Measurements from ENCODE around the gene FOXL3.

Gene FOXL3

GRCh38 chr7:274266-274665 lies 15.7 kb upstream of the FOXL3 start:
- no peaks in the 10 kb centered on the region for H3K9me3 ChIP-seq (ENCODE audit: insufficient read depth, low read length)
- H3K36me3 ChIP-seq (replicated peaks; ENCODE audit: low read depth, low read length), result no peaks in the 10 kb centered on the region
- TF ChIP-seq CTCF (IDR thresholded peaks at IDR 0.05; ENCODE audit: low read depth, low read length) (no peak), EZH2phosphoT487 (IDR thresholded peaks at IDR 0.05; ENCODE audit: low read depth) (no peak)
- no peak overlapping the region for H3K4me3 ChIP-seq (ENCODE audit: low read length)
- H3K27ac ChIP-seq (ENCODE audit: low read length), result no peak overlapping the region
- H3K27me3 ChIP-seq (ENCODE audit: low read depth, low read length), result no peaks in the 10 kb centered on the region
- no peak overlapping the region for H2AFZ ChIP-seq (ENCODE audit: low read depth, low read length)
- no peaks in the 10 kb centered on the region for H4K20me1 ChIP-seq (ENCODE audit: insufficient read depth, low read length)
- no peaks in the 10 kb centered on the region for H3K79me2 ChIP-seq (ENCODE audit: low read length)
- H3K9ac ChIP-seq (ENCODE audit: low read length), result no peak overlapping the region
- no peak overlapping the region for H3K4me2 ChIP-seq (ENCODE audit: low read length)
- no peaks in the 10 kb centered on the region for H3K4me1 ChIP-seq (ENCODE audit: low read length)

- Histone ChIP-seq H3K4me2 (ENCODE audit: low read length) (no peak overlapping the region), H2AFZ (ENCODE audit: low read depth, low read length) (no peak overlapping the region)
Measured at GRCh38 chr7:276230-276835, 13.6 kb upstream of the FOXL3 start.

GRCh38 chr7:277228-277627 lies 12.7 kb upstream of the FOXL3 start:
- Histone ChIP-seq H3K9me3 (ENCODE audit: insufficient read depth, low read length) (no peaks in the 10 kb centered on the region), H3K4me3 (ENCODE audit: low read length) (no peak overlapping the region), H3K36me3 (replicated peaks; ENCODE audit: low read depth, low read length) (no peaks in the 10 kb centered on the region), H3K4me2 (ENCODE audit: low read length) (no peak overlapping the region), H3K4me1 (ENCODE audit: low read length) (no peaks in the 10 kb centered on the region), H3K9ac (ENCODE audit: low read length) (no peak overlapping the region), H3K27me3 (ENCODE audit: low read depth, low read length) (no peaks in the 10 kb centered on the region), H4K20me1 (ENCODE audit: insufficient read depth, low read length) (no peaks in the 10 kb centered on the region), H3K27ac (ENCODE audit: low read length) (no peak overlapping the region), H2AFZ (ENCODE audit: low read depth, low read length) (no peak overlapping the region), H3K79me2 (ENCODE audit: low read length) (no peaks in the 10 kb centered on the region)
- no peak for TF ChIP-seq CTCF (IDR thresholded peaks at IDR 0.05; ENCODE audit: low read depth, low read length)
- no peak for TF ChIP-seq EZH2phosphoT487 (IDR thresholded peaks at IDR 0.05; ENCODE audit: low read depth)

More at GRCh38 chr7:276230-276835, 13.6 kb upstream of the FOXL3 start:
- TF ChIP-seq EZH2phosphoT487 (IDR thresholded peaks at IDR 0.05; ENCODE audit: low read depth) (no peak), CTCF (IDR thresholded peaks at IDR 0.05; ENCODE audit: low read depth, low read length) (no peak)
- Histone ChIP-seq H3K36me3 (replicated peaks; ENCODE audit: low read depth, low read length) (no peaks in the 10 kb centered on the region), H3K27ac (ENCODE audit: low read length) (no peak overlapping the region), H3K4me1 (ENCODE audit: low read length) (no peaks in the 10 kb centered on the region), H3K9ac (ENCODE audit: low read length) (no peak overlapping the region), H3K27me3 (ENCODE audit: low read depth, low read length) (no peaks in the 10 kb centered on the region), H3K79me2 (ENCODE audit: low read length) (no peaks in the 10 kb centered on the region), H3K9me3 (ENCODE audit: insufficient read depth, low read length) (no peaks in the 10 kb centered on the region), H4K20me1 (ENCODE audit: insufficient read depth, low read length) (no peaks in the 10 kb centered on the region), H3K4me3 (ENCODE audit: low read length) (no peak overlapping the region)

GRCh38 chr7:278081-278480 lies 11.9 kb upstream of the FOXL3 start:
- H3K4me3 ChIP-seq (ENCODE audit: low read length), result no peak overlapping the region
- H3K27ac ChIP-seq (ENCODE audit: low read length), result no peak overlapping the region
- no peak overlapping the region for H2AFZ ChIP-seq (ENCODE audit: low read depth, low read length)
- no peaks in the 10 kb centered on the region for H3K36me3 ChIP-seq (replicated peaks; ENCODE audit: low read depth, low read length)
- H3K4me1 ChIP-seq (ENCODE audit: low read length), result no peaks in the 10 kb centered on the region
- no peaks in the 10 kb centered on the region for H3K79me2 ChIP-seq (ENCODE audit: low read length)
- TF ChIP-seq CTCF (IDR thresholded peaks at IDR 0.05; ENCODE audit: low read depth, low read length), result no peak
- no peak for TF ChIP-seq EZH2phosphoT487 (IDR thresholded peaks at IDR 0.05; ENCODE audit: low read depth)
- H3K27me3 ChIP-seq (ENCODE audit: low read depth, low read length), result no peaks in the 10 kb centered on the region
- H3K4me2 ChIP-seq (ENCODE audit: low read length), result no peak overlapping the region
- H3K9me3 ChIP-seq (ENCODE audit: insufficient read depth, low read length), result no peaks in the 10 kb centered on the region
- H3K9ac ChIP-seq (ENCODE audit: low read length), result no peak overlapping the region
- H4K20me1 ChIP-seq (ENCODE audit: insufficient read depth, low read length), result no peaks in the 10 kb centered on the region
